Calu3 (cell line): Measurements from ENCODE around the gene SLC8A2. TPM values are rescaled to one million over a fixed set of nuclear protein-coding genes. Genes with fewer than 3 reads are reported as not detected.

ENCODE experiments used
- BruUV-seq: library from RNA; stranded (reverse); fragments of 400-500 nt; replicated peaks from 2 replicates; lab custom pipeline; 2021; lab: Mats Ljungman, UMichigan
- CTCF ChIA-PET: fragments of 300-600 bp; sonication (Branson Sonifier 250); formaldehyde crosslinking; loops from one replicate; lab custom pipeline; 2022; ENCODE audit warnings: antibody characterized with exemption; lab: Charles Lee
- DNase-seq: peaks from one replicate; pipeline ENCODE4 v3.0.0; 2022
- H3K27ac Mint-ChIP-seq: one replicate; pipeline ENCODE4 v1.8.0; 2022; ENCODE audit warnings: mixed read lengths; ENCODE audit not compliant: unreplicated experiment
- H3K27me3 Mint-ChIP-seq: one replicate; pipeline ENCODE4 v1.8.0; 2022; ENCODE audit warnings: mixed read lengths; ENCODE audit not compliant: unreplicated experiment
- H3K36me3 Mint-ChIP-seq: one replicate; pipeline ENCODE4 v1.8.0; 2022; ENCODE audit warnings: mild to moderate bottlenecking, moderate library complexity, mixed read lengths; ENCODE audit not compliant: insufficient read depth, unreplicated experiment
- H3K4me1 Mint-ChIP-seq: one replicate; pipeline ENCODE4 v1.8.0; 2022; ENCODE audit warnings: mild to moderate bottlenecking, low read depth, mixed read lengths; ENCODE audit not compliant: unreplicated experiment
- H3K4me3 Mint-ChIP-seq: one replicate; pipeline ENCODE4 v1.8.0; 2022; ENCODE audit warnings: mild to moderate bottlenecking, low read depth, moderate library complexity, mixed read lengths; ENCODE audit not compliant: unreplicated experiment
- H3K9me3 Mint-ChIP-seq: one replicate; pipeline ENCODE4 v1.8.0; 2022; ENCODE audit warnings: low read depth, mixed read lengths; ENCODE audit not compliant: unreplicated experiment
- intact Hi-C: fragments of 100-400 bp; cut with micrococcal nuclease; formaldehyde crosslinking; loops from one replicate; pipeline ENCODE4 v1.10.0; 2022; ENCODE audit not compliant: unreplicated experiment
- total RNA-seq: library from RNA; stranded (reverse); gene quantifications from 2 replicates; pipeline ENCODE4 v1.2.3, GENCODE V29; 2022
- TF ChIP-seq, protein P1 (sequence below): fragments of 200-600 bp; IDR thresholded peaks from one replicate; pipeline ENCODE4 v1.8.0; 2022; ENCODE audit warnings: antibody characterized with exemption; ENCODE audit not compliant: unreplicated experiment

Gene SLC8A2
- total RNA-seq, 1 experiment from 2014 or later, result 0.33 TPM

DNA sequence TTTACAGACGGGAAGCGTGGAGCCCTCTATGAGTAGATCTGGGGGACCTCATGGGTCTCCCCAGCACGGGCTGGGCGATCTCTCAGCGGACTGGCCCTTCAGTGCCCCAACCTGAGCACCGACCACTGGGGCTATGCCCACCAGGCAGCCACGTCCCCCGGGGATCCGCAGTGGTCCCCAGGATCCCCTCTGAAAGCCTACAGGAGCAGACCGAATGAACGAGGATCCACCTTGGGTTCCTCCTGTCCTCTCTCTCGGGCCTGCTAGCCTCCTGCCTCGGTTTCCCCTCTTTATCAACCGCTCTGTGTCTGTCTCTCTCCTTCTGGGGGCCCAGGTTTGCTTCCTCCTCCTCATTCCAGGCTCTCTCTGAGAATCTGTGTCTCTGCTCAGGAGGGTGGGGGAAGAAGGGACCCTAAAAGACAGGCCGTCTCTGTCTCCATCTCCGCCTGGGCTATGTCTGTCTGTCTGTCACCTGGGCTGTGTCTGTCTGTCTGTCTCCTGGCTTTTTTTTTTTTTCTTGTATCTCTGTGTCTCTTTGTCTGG, 50.4 kb downstream of the SLC8A2 start:
- TF ChIP-seq, protein P1, sequence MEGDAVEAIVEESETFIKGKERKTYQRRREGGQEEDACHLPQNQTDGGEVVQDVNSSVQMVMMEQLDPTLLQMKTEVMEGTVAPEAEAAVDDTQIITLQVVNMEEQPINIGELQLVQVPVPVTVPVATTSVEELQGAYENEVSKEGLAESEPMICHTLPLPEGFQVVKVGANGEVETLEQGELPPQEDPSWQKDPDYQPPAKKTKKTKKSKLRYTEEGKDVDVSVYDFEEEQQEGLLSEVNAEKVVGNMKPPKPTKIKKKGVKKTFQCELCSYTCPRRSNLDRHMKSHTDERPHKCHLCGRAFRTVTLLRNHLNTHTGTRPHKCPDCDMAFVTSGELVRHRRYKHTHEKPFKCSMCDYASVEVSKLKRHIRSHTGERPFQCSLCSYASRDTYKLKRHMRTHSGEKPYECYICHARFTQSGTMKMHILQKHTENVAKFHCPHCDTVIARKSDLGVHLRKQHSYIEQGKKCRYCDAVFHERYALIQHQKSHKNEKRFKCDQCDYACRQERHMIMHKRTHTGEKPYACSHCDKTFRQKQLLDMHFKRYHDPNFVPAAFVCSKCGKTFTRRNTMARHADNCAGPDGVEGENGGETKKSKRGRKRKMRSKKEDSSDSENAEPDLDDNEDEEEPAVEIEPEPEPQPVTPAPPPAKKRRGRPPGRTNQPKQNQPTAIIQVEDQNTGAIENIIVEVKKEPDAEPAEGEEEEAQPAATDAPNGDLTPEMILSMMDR, result no peak
- peaks cover 83% of the 10 kb centered on the region for H3K27me3 Mint-ChIP-seq
- H3K9me3 Mint-ChIP-seq, result no peaks in the 10 kb centered on the region
- no peak for DNase-seq
- intact Hi-C loops, result no loop called here
- H3K27ac Mint-ChIP-seq, result no peak overlapping the region
- peaks cover 41% of the 10 kb centered on the region for H3K4me1 Mint-ChIP-seq
- CTCF ChIA-PET, result no interaction called here
- no peak overlapping the region for H3K4me3 Mint-ChIP-seq
- BruUV-seq, result no TSS peak
- peaks cover 12% of the 10 kb centered on the region for H3K36me3 Mint-ChIP-seq

DNA sequence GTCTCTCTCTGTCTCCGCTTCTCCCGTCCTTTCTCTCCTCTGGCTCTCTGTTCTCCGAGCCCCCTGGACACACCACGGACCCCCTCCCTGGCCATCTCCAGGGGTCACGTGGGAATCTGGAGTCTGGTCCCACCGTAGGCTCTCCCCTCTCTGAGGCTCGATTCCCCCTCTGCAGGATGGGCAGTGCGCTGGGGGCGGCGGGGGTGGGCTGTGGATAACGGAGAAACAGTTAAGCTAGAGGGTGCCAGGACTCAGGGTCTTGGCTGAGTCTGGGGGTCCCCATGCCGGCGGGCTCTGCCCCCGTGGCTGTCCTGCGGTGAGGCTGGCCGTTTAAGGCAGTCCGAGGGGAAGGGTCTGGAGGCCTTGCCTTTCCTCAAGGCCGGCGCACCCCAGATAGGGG, 51.9 kb downstream of the SLC8A2 start:
- Mint-ChIP-seq H3K27ac (no peak overlapping the region), H3K4me3 (no peak overlapping the region), H3K4me1 (peaks cover 41% of the 10 kb centered on the region), H3K36me3 (peaks cover 12% of the 10 kb centered on the region), H3K9me3 (no peaks in the 10 kb centered on the region), H3K27me3 (peaks cover 95% of the 10 kb centered on the region)
- DNase-seq, result no peak
- CTCF ChIA-PET, result interaction anchor here (0.6 kb wide), 1 partner anchor 71 kb away, joined by 3 read pairs; the partner anchor contains the start of gene DHX34
- intact Hi-C loops, result no loop called here
- BruUV-seq, result no TSS peak
- TF ChIP-seq, protein P1, result no peak

DNA sequence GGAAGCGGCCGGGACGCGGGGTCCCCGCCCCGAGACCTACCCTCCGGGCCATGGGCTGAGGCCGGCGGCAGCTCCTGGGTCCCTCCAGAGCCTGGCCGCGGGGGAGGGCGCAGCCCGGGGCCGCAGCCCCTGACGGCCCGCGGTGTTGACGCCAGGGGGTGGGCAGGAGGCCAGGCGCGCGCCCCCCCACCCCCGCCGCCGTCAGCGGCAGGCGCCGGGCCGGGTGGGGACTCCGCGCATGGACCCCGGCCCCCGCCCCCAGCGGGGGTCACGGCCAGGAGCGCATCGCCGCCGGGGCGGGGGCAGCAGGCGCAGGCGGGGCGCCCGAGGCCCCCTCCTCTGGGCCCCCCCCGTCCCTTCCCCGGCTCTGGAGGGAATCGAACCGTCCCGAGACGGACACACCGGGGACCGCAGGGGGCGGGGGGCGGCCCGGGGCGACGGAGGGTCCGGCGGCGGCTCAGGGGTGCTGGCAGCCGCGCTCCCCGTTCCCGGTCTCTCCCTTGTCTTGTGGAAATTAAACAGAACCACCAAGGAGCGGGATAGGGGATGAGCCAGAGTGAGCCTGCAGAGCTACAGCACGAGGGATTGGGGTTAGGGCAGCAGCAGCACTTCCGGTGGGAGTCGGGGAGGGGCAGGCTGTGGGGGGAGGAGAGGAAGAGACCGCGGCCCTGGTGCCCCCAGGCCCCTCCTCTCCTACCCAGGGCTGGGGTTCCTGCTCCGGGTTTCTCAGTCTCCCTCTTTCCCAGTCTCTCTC, 52.5 kb downstream of the SLC8A2 start, which contains the start of gene MEIS3:
Gene MEIS3, minus strand, starts transcription at position 498 of the 754 bp plus-strand sequence. Its CDS starts 446 bp downstream, at position 52.
- intact Hi-C loops, result no loop called here
- Mint-ChIP-seq H3K27me3 (peaks cover 100% of the 10 kb centered on the region), H3K36me3 (peaks cover 12% of the 10 kb centered on the region), H3K4me3 (peak within 1 kb of the TSS; percentile 1), H3K4me1 (peaks cover 45% of the 10 kb centered on the region), H3K27ac (no peak within 1 kb of the TSS), H3K9me3 (no peaks in the 10 kb centered on the region)
- DNase-seq, result no peak
- TF ChIP-seq, protein P1, result no peak
- no TSS peak for BruUV-seq
- CTCF ChIA-PET, result interaction anchor here (0.6 to 0.7 kb wide), 2 partner anchors 9 to 70 kb away, joined by 3 read pairs; partner anchors contain the start of gene DHX34

DNA sequence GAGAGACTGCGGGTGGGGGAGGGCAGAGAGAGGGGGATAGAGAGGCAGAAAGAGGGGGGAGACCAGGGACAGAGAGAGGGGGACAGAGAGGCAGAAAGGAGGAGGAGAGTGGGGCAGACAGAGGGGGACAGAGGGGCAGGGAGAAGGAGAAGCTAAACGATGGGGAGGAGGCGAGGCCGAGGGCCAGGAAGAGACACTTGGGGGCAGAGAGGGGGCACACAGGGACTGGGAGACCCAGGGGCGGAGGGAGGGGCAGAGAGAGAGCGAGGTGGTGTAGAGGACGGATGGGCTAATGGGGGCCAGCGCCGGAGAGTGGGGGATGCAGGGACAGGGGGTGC, 53.0 kb downstream of the SLC8A2 start:
- H3K27ac Mint-ChIP-seq, result no peak overlapping the region
- BruUV-seq, result no TSS peak
- no peaks in the 10 kb centered on the region for H3K9me3 Mint-ChIP-seq
- CTCF ChIA-PET, result no interaction called here
- peaks cover 100% of the 10 kb centered on the region for H3K27me3 Mint-ChIP-seq
- no peak for DNase-seq
- peak overlapping the region; percentile 1 for H3K4me3 Mint-ChIP-seq
- peaks cover 12% of the 10 kb centered on the region for H3K36me3 Mint-ChIP-seq
- TF ChIP-seq, protein P1, result no peak
- H3K4me1 Mint-ChIP-seq, result peaks cover 48% of the 10 kb centered on the region
- intact Hi-C loops, result no loop called here
